Left renal pelvis (tissue), 4 donors: ENCODE results near the gene UROC1. TPM values are rescaled to one million over a fixed set of nuclear protein-coding genes. Genes with fewer than 3 reads are reported as not detected.

Source experiments
- DNase-seq, 4 donors: peaks; one replicate each; pipeline ENCODE4 v3.0.0-alpha.2; 2013; ENCODE audit warnings: low read depth in 4 of 4, low spot score in 3 of 4
- polyA plus RNA-seq, 4 donors: library from polyadenylated mRNA; unstranded; fragments of 120-200 nt; gene quantifications; one replicate each; pipeline ENCODE4 v1.2.1, GENCODE V29; 2013; ENCODE audit not compliant: insufficient read length in 4 of 4

UROC1 gene
- polyA plus RNA-seq, 4 donors = 0.13 to 0.22 (median 0.21) TPM; not detected in 1

DNA sequence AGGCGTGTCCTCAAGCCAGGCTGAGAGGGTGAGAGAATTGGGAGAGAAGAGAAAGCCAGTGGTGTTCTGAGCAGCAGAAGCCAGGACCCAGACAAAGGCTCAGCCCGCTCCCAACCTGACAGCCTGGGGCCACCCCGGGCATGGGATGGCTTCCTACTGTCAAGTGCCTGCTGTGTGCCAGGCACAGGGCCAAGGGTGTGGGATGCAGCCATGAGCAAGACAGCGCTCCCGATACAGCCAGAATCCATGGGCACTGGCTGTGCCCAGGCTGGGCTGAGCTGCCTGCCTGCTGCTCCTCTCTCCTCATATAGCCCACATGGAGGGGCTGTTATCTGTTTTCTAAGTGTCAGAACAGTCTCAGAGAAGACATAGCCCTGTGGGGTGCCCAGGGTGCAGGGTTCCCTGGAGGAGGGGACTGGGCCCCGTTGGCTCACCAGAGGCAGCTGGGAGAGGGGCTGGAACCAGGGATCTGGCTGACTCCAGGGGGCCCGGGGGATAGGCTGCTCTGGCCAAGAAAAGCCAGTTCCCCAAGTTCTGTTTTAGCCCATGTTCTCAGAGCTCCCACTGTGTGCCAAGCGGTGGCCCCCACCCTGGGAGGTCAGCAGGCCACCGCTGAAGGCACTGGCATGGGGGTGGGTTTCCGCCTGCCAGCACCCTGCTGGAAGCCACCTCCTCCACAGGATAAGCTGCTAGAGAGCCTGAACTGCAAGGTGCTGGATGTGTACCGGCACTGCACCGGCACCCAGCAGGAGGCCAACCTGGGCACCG, 83.9 kb downstream of the UROC1 start:
- no peak for DNase-seq

DNA sequence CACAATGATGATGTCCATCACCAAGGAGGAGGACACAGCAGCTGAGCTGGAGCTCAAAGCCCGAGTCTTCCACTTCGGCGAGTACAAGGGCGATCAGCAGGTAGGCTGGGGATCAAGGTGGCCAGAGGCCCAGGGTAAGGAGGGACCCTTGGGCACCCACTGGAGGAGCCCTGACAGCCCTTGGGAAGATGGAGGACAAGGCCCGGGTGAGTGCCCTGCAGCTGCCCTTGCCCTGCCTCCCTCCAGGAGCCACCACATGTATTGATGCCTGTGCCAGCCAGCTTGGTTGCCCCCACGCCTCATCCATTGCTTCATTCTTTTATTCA, 84.5 kb downstream of the UROC1 start:
- DNase-seq = no peak

DNA sequence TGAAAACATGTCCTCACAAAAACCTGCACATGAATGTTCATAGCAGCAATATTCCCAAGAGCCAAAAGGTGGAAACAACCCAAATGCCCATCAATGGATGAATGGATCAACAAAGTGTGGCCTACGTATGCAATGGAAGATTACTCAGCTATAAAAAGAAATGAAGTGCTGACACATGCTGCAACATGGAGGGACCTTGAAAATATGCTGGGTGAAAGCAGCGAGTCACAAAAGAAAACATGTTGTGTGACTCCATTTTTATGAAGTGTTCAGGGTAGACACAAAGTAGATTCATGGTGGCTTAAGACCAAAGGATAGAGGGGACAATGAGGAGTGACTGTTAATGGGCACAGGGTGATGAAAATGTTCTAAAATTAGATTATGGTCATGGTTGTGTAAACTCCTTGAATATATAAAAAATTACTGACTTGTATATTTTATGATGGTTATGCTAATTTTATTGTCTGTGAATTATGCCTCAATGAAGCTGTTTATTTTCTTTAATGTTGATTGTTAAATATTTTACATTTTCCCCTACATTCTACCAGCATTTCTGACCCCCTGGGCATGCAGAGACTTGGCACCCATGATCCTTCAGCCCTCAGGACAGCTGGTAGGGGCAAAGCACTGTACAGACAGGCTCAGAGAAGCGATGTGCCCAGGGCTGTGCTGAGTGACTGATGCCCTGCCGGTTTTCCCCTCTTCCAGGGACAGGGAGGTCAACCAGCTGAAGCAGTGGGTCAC, 85.0 kb downstream of the UROC1 start:
- no peak for DNase-seq

Other genes starting within 250 kb of the UROC1 start
- gene KLF15, start 160.4 kb downstream of the UROC1 start, polyA plus RNA-seq = 10 to 100 TPM in 3 of 4 donors, 1 to 10 TPM in 1; 2.6 to 15.8 (median 10.1) TPM
- 1 to 10 TPM in 2 of 4 donors, under 1 TPM in 2; 0.46 to 2.5 (median 1.3) TPM for gene CFAP100, start 122.9 kb downstream of the UROC1 start, polyA plus RNA-seq
- gene ZXDC, start 41.9 kb downstream of the UROC1 start, polyA plus RNA-seq = 10 to 100 TPM; 26.4 to 42.6 (median 30.5) TPM
- gene CHST13, start 6.4 kb upstream of the UROC1 start, polyA plus RNA-seq = 1 to 10 TPM in 3 of 4 donors, under 1 TPM in 1; 0.34 to 5.6 (median 2.8) TPM
- under 1 TPM in 2 of 4 donors, not detected in 2; 0.14 to 0.17 TPM for gene C3orf22, start 41.2 kb upstream of the UROC1 start, polyA plus RNA-seq
- 10 to 100 TPM; 19.7 to 23.0 (median 19.8) TPM for gene TXNRD3, start 137.4 kb upstream of the UROC1 start, polyA plus RNA-seq
- 10 to 100 TPM; 16.1 to 24.0 (median 18.6) TPM for gene CHCHD6, start 186.5 kb upstream of the UROC1 start, polyA plus RNA-seq